ENCODE results near the gene ATG5.

The ATG5 gene

DNA sequence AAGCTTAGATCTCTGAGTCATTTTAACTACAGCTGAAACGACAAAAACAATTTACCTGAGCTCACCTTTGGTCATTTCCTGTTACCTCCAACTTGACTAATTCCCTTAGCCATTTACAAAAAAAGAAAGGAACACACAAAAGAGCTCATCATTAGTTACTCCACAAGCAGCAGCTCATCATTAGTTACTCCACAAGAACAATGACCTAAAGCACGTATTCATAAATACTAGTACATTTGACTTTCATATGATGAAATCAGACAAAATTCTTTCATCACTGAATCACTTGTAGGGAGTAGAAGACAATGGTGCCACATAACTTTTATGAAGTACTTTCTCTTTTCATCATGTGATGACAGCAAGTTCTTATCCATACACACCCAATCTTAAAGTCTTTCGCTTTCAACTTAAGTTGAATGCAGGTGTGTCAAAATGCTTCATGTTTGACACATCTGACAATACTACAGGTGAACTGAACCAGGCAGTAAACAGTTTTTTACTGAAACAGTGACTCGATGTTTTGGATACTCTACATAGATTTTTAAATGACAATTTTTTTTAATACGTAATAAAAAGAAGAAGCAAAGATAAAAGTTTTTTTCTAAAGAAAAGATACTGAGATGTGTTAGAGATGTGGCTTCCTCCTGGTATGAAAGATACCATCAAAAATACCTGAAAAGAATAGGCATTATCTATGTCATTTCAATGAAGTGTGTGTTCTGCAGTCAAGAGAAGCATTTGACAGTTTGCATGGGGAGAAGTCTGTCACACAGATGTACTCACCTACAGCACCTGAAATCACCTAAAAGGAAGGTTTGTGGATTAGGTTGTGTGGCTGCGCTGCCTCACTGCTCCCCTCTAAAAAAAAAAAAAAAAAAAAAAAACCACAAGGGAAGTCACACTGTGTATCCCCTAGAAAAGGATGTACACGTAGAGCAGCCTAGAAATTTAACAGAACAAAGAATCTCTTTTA is 130.3 kb downstream of the ATG5 start:
- Histone ChIP-seq H3K9me3 (ENCODE audit: insufficient read depth, low read length) (no peaks in the 10 kb centered on the region), H3F3A (ENCODE audit: insufficient read depth) (no peaks in the 10 kb centered on the region), H3K27me3 (ENCODE audit: low read length) (no peaks in the 10 kb centered on the region), H2AFZ (ENCODE audit: low read depth, low read length, severe bottlenecking) (no peak overlapping the region), H3K9me2 (replicated peaks; ENCODE audit: insufficient read depth, low read length) (no peaks in the 10 kb centered on the region), H3K4me3 (ENCODE audit: insufficient read depth, low read length, poor library complexity, severe bottlenecking) (no peak overlapping the region), H3K27ac (ENCODE audit: low read depth, low read length) (no peak overlapping the region), H3K9ac (ENCODE audit: low read length) (no peak overlapping the region), H4K20me1 (ENCODE audit: low read depth, low read length) (no peaks in the 10 kb centered on the region), H3K36me3 (ENCODE audit: low read length) (0 out of 2 replicates have a peak, but pooled peaks cover 12% of the 10 kb centered on the region), H3K79me2 (ENCODE audit: insufficient read depth, low read length) (no peaks in the 10 kb centered on the region), H3K4me2 (ENCODE audit: low read depth, low read length, poor library complexity, severe bottlenecking) (no peak overlapping the region)
- TF ChIP-seq, protein P1, sequence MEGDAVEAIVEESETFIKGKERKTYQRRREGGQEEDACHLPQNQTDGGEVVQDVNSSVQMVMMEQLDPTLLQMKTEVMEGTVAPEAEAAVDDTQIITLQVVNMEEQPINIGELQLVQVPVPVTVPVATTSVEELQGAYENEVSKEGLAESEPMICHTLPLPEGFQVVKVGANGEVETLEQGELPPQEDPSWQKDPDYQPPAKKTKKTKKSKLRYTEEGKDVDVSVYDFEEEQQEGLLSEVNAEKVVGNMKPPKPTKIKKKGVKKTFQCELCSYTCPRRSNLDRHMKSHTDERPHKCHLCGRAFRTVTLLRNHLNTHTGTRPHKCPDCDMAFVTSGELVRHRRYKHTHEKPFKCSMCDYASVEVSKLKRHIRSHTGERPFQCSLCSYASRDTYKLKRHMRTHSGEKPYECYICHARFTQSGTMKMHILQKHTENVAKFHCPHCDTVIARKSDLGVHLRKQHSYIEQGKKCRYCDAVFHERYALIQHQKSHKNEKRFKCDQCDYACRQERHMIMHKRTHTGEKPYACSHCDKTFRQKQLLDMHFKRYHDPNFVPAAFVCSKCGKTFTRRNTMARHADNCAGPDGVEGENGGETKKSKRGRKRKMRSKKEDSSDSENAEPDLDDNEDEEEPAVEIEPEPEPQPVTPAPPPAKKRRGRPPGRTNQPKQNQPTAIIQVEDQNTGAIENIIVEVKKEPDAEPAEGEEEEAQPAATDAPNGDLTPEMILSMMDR (IDR thresholded peaks at IDR 0.05; ENCODE audit: insufficient read depth, low read length, poor library complexity, severe bottlenecking), result no peak
- no peak for TF ChIP-seq EZH2phosphoT487 (conservative IDR thresholded peaks at IDR 0.05; ENCODE audit: low read length)

DNA sequence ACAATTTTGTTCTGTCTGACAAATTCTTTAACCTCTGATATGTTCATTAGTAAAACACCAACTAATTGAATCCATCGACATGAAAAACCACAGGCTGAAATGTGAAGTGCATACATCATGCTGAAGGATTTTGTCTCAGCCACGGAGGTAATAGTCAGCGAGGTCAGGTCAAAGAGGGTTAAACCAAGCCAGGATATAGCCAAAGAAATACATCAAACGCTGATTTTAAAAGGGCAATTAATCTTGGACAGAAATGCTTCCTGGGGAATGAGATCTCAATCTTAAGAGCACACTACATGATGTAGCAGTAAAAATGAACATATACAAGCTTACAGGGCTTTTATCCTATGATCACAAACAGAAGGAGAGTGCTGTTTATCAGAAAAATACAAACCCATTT is 132.7 kb downstream of the ATG5 start:
- H2AFZ ChIP-seq (ENCODE audit: low read depth, low read length, severe bottlenecking), result no peak overlapping the region
- H3K27ac ChIP-seq (ENCODE audit: low read depth, low read length), result no peak overlapping the region
- no peaks in the 10 kb centered on the region for H3F3A ChIP-seq (ENCODE audit: insufficient read depth)
- no peaks in the 10 kb centered on the region for H3K27me3 ChIP-seq (ENCODE audit: low read length)
- TF ChIP-seq, protein P1 (IDR thresholded peaks at IDR 0.05; ENCODE audit: insufficient read depth, low read length, poor library complexity, severe bottlenecking), result no peak
- TF ChIP-seq EZH2phosphoT487 (conservative IDR thresholded peaks at IDR 0.05; ENCODE audit: low read length), result no peak
- H3K4me3 ChIP-seq (ENCODE audit: insufficient read depth, low read length, poor library complexity, severe bottlenecking), result no peak overlapping the region
- no peaks in the 10 kb centered on the region for H3K9me3 ChIP-seq (ENCODE audit: insufficient read depth, low read length)
- H3K79me2 ChIP-seq (ENCODE audit: insufficient read depth, low read length), result no peaks in the 10 kb centered on the region
- H3K36me3 ChIP-seq (ENCODE audit: low read length), result 0 out of 2 replicates have a peak, but pooled peaks cover 12% of the 10 kb centered on the region
- no peaks in the 10 kb centered on the region for H3K9me2 ChIP-seq (replicated peaks; ENCODE audit: insufficient read depth, low read length)
- H4K20me1 ChIP-seq (ENCODE audit: low read depth, low read length), result no peaks in the 10 kb centered on the region
- no peak overlapping the region for H3K4me2 ChIP-seq (ENCODE audit: low read depth, low read length, poor library complexity, severe bottlenecking)
- H3K9ac ChIP-seq (ENCODE audit: low read length), result no peak overlapping the region

DNA sequence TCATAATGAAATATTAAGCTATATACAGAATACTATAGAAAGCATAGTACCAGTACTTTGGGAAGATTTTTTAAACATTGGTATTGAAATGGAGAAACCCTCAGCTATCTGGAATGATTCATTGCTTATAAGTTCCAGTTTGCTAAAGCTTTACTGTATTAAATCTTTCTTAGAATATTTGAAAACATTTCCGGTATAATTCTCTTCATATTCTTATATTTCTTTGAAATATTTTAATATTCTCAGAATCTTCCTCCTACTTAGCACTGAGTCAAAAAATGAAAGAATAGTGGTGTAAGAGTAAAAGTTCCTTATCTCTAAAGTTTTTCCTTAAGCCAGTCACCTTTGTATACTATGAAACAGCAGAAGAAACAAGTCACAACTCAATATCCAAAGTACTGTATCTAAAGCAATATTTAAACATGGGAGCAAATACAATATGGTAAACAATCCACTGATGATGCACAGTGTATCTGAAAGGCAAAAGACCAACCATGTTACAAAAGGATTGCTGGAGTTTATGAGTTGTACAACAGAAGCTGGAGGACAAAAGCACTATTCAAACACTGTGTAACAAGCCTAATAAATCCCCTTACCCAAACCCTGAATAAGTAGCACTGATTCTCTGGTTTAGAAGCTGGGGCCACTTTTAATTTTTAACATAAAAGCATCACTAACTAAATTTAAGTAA is 137.3 kb downstream of the ATG5 start:
- TF ChIP-seq, protein P1 (IDR thresholded peaks at IDR 0.05; ENCODE audit: insufficient read depth, low read length, poor library complexity, severe bottlenecking), result no peak
- TF ChIP-seq EZH2phosphoT487 (conservative IDR thresholded peaks at IDR 0.05; ENCODE audit: low read length), result no peak
- Histone ChIP-seq H3K27ac (ENCODE audit: low read depth, low read length) (no peak overlapping the region), H3K9ac (ENCODE audit: low read length) (no peak overlapping the region), H3K27me3 (ENCODE audit: low read length) (no peaks in the 10 kb centered on the region), H3K4me2 (ENCODE audit: low read depth, low read length, poor library complexity, severe bottlenecking) (no peak overlapping the region), H2AFZ (ENCODE audit: low read depth, low read length, severe bottlenecking) (no peak overlapping the region), H4K20me1 (ENCODE audit: low read depth, low read length) (no peaks in the 10 kb centered on the region), H3K9me2 (replicated peaks; ENCODE audit: insufficient read depth, low read length) (no peaks in the 10 kb centered on the region), H3K79me2 (ENCODE audit: insufficient read depth, low read length) (no peaks in the 10 kb centered on the region), H3F3A (ENCODE audit: insufficient read depth) (no peaks in the 10 kb centered on the region), H3K36me3 (ENCODE audit: low read length) (0 out of 2 replicates have a peak, but pooled peaks cover 8% of the 10 kb centered on the region), H3K4me3 (ENCODE audit: insufficient read depth, low read length, poor library complexity, severe bottlenecking) (no peak overlapping the region), H3K9me3 (ENCODE audit: insufficient read depth, low read length) (no peaks in the 10 kb centered on the region)

Measured in SU-DHL-6 (cell line).